SK-N-SH (cell line): ENCODE results near the gene JAKMIP1. TPM values are rescaled to one million over a fixed set of nuclear protein-coding genes. Genes with fewer than 3 reads are reported as not detected.

Source experiments
- CTCF ChIA-PET: fragments of 300-600, 350-600 bp; formaldehyde crosslinking; extraction: SDS; loops from one replicate; lab custom pipeline; 2021; lab: Yijun Ruan, JAX
- POLR2A ChIA-PET: fragments of 350-600 bp; sonication (Branson Sonifier 250); formaldehyde crosslinking; extraction: SDS; loops from one replicate; lab custom pipeline; 2020; ENCODE audit warnings: antibody characterized with exemption, inconsistent platforms; lab: Yijun Ruan, JAX
- DNase-seq: peaks from one replicate; pipeline ENCODE4 v3.0.0; 2012
- H2AFZ ChIP-seq: fragments of 200-600 bp; sonication (generic); 2 replicates; pipeline ENCODE4 v1.8.1; 2016; ENCODE audit warnings: antibody characterized with exemption, mild to moderate bottlenecking, low read depth
- H3F3A ChIP-seq: fragments of 200-600 bp; sonication (generic); replicated peaks from 2 replicates; pipeline ENCODE3; 2016; ENCODE audit warnings: antibody characterized with exemption, mild to moderate bottlenecking; ENCODE audit not compliant: insufficient read depth
- H3K27ac ChIP-seq, 2 experiments: fragments of 200-500 bp in 1 of 2; fragments of 200-600 bp in 1 of 2; sonication (Bioruptor generic) in 1 of 2; sonication (generic), shearing (Covaris generic) in 1 of 2; 2 replicates each; pipeline versions ENCODE4 v1.5.1 to v1.6.1; 2014 to 2016; ENCODE audit warnings: low read depth in 2 of 2, inconsistent platforms in 1 of 2, low read length in 1 of 2, mild to moderate bottlenecking in 1 of 2, mixed read lengths in 1 of 2
- H3K27me3 ChIP-seq: fragments of 200-600 bp; sonication (generic), shearing (Covaris generic); 2 replicates; pipeline ENCODE4 v1.6.1; 2016; ENCODE audit warnings: mixed run types; ENCODE audit not compliant: insufficient read depth
- H3K36me3 ChIP-seq, 2 experiments: fragments of 200-500 bp in 1 of 2; fragments of 200-600 bp in 1 of 2; sonication (Bioruptor generic) in 1 of 2; sonication (generic) in 1 of 2; replicated peaks in 1 of 2; 2 replicates each; pipeline versions ENCODE3 to v1.5.1; 2014 to 2016; ENCODE audit warnings: low read length in 1 of 2, mild to moderate bottlenecking in 1 of 2; ENCODE audit not compliant: insufficient read depth in 2 of 2, control insufficient read depth in 1 of 2
- H3K4me1 ChIP-seq, 2 experiments: fragments of 200-500 bp in 1 of 2; fragments of 200-600 bp in 1 of 2; sonication (Bioruptor generic) in 1 of 2; sonication (generic), shearing (Covaris generic) in 1 of 2; 2 replicates each; pipeline versions ENCODE4 v1.5.1 to v1.6.1; 2014 to 2016; ENCODE audit warnings: low read depth in 1 of 2, low read length in 1 of 2, mixed run types in 1 of 2; ENCODE audit not compliant: insufficient read depth in 2 of 2, control insufficient read depth in 1 of 2
- H3K4me2 ChIP-seq: fragments of 200-600 bp; sonication (generic), shearing (Covaris generic); 2 replicates; pipeline ENCODE4 v1.6.1; 2017; ENCODE audit warnings: mixed run types
- H3K4me3 ChIP-seq, 2 experiments: fragments of 200-500 bp in 1 of 2; fragments of 200-600 bp in 1 of 2; sonication (Bioruptor generic) in 1 of 2; sonication (generic), shearing (Covaris generic) in 1 of 2; 2 replicates each; pipeline versions ENCODE4 v1.5.1 to v1.8.1; 2014 to 2016; ENCODE audit warnings: low read depth in 2 of 2, inconsistent platforms in 1 of 2, low read length in 1 of 2, mild to moderate bottlenecking in 1 of 2, mixed read lengths in 1 of 2, moderate library complexity in 1 of 2
- H3K79me2 ChIP-seq: fragments of 200-600 bp; sonication (generic); 2 replicates; pipeline ENCODE4 v1.8.1; 2017; ENCODE audit warnings: mild to moderate bottlenecking; ENCODE audit not compliant: insufficient read depth
- H3K9ac ChIP-seq: fragments of 200-600 bp; sonication (generic); 2 replicates; pipeline ENCODE4 v1.6.1; 2017; ENCODE audit warnings: mixed run types
- H3K9me2 ChIP-seq: fragments of 200-600 bp; sonication (generic); 2 replicates; pipeline ENCODE4 v1.6.1; 2017; ENCODE audit warnings: mixed run types
- H3K9me3 ChIP-seq: fragments of 200-600 bp; sonication (generic); 2 replicates; pipeline ENCODE4 v1.6.1; 2017; ENCODE audit warnings: mixed run types, mild to moderate bottlenecking, moderate library complexity
- H4K20me1 ChIP-seq: fragments of 200-600 bp; sonication (generic); 2 replicates; pipeline ENCODE4 v1.6.1; 2017; ENCODE audit warnings: mild to moderate bottlenecking, mixed run types; ENCODE audit not compliant: insufficient read depth
- CTCF ChIP-seq: fragments of 200-600 bp; sonication (generic); IDR thresholded peaks from 2 replicates; pipeline ENCODE4 v1.6.1; 2017; ENCODE audit warnings: antibody characterized with exemption, mild to moderate bottlenecking, moderate library complexity
- EP300 ChIP-seq, 2 experiments: IDR thresholded peaks; 2 replicates each; pipeline versions ENCODE4 v1.4.0 to v1.6.1; 2012; ENCODE audit warnings: borderline replicate concordance in 1 of 2, low read depth in 1 of 2, low read length in 1 of 2
- FOXJ3 ChIP-seq: sonication (generic); formaldehyde crosslinking; IDR thresholded peaks from 2 replicates; pipeline ENCODE4 v1.5.1; 2020; ENCODE audit warnings: mild to moderate bottlenecking, missing genetic modification reagents
- GATA2 ChIP-seq: sonication (generic); formaldehyde crosslinking; IDR thresholded peaks from 2 replicates; pipeline ENCODE4 v1.5.0; 2020; ENCODE audit warnings: mild to moderate bottlenecking, missing genetic modification reagents
- JUND ChIP-seq: IDR thresholded peaks from 2 replicates; pipeline ENCODE4 v1.4.0; 2012
- NFIC ChIP-seq: IDR thresholded peaks from 2 replicates; pipeline ENCODE4 v1.4.0; 2012; ENCODE audit warnings: borderline replicate concordance
- NRF1 ChIP-seq: IDR thresholded peaks from 2 replicates; pipeline ENCODE4 v1.6.1; 2012; ENCODE audit warnings: low read depth, mild to moderate bottlenecking, low read length
- POLR2AphosphoS5 ChIP-seq: IDR thresholded peaks from 2 replicates; pipeline ENCODE4 v1.6.1; 2012; ENCODE audit warnings: low read depth, low read length
- RAD21 ChIP-seq: IDR thresholded peaks from 2 replicates; pipeline ENCODE4 v1.6.1; 2012; ENCODE audit warnings: mild to moderate bottlenecking, low read length
- RFX5 ChIP-seq: IDR thresholded peaks from 2 replicates; pipeline ENCODE4 v1.6.1; 2012; ENCODE audit warnings: mild to moderate bottlenecking, improper control_type of control experiment, low read length
- RXRA ChIP-seq: IDR thresholded peaks from 2 replicates; pipeline ENCODE4 v1.4.0; 2012; ENCODE audit warnings: low read depth, mild to moderate bottlenecking, borderline replicate concordance
- TCF12 ChIP-seq: IDR thresholded peaks from 2 replicates; pipeline ENCODE4 v1.4.0; 2012
- USF2 ChIP-seq: fragments of 150-350 bp; IDR thresholded peaks from 2 replicates; pipeline ENCODE4 v1.6.1; 2017; ENCODE audit warnings: antibody characterized with exemption, low read length, low read depth, borderline replicate concordance
- WGBS: methylation state at CpG from one replicate; pipeline ENCODE4 v1.1.6; 2017; ENCODE audit warnings: low lambda C conversion rate; 5-methylcytosine and 5-hydroxymethylcytosine counted together
- polyA plus RNA-seq, 3 experiments: library from polyadenylated mRNA; depleted of rRNA; stranded (reverse); fragments of >200 nt; gene quantifications; 2 replicates each; pipeline ENCODE4 v1.2.3, GENCODE V29; 2012
- TF ChIP-seq, protein P1 (sequence below): IDR thresholded peaks from 2 replicates; pipeline ENCODE4 v1.4.0; 2012; ENCODE audit warnings: low read depth

JAKMIP1 gene
- polyA plus RNA-seq, 1 of the 3 experiments (the other 2 are of a cell fraction) = 0.54 TPM

- Histone ChIP-seq H3K9me2 (no peaks in the 10 kb centered on the region), H3K4me2 (no peak overlapping the region), H3K36me3 (no peaks in the 10 kb centered on the region), H3K4me3 (no peak overlapping the region), H3K9me3 (no peaks in the 10 kb centered on the region), H3K79me2 (no peaks in the 10 kb centered on the region), H3F3A (peaks cover 4% of the 10 kb centered on the region), H3K27ac (no peak overlapping the region), H3K27me3 (no peaks in the 10 kb centered on the region), H2AFZ (no peak overlapping the region), H4K20me1 (no peaks in the 10 kb centered on the region), H3K4me1 (peaks cover 0 to 6% of the 10 kb centered on the region in 2 experiments; a peak in 1 of 4 replicates), H3K9ac (no peak overlapping the region)
- 42% methylated on average over 6 of the region's 6 CpGs for WGBS
- peak; percentile 6 for DNase-seq
- POLR2A ChIA-PET = no interaction called here
- CTCF ChIA-PET = interaction anchor here (1.3 to 2.0 kb wide), 2 partner anchors 11 to 50 kb away, joined by 5 to 8 read pairs; no protein-coding TSS in a partner anchor
- TF ChIP-seq, protein P1, sequence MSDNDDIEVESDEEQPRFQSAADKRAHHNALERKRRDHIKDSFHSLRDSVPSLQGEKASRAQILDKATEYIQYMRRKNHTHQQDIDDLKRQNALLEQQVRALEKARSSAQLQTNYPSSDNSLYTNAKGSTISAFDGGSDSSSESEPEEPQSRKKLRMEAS = no peak
- TF ChIP-seq FOXJ3 (no peak), GATA2 (CRISPR knock-in tag) (no peak), EP300 (IDR thresholded peaks at IDR 0.05; ENCODE audit: borderline replicate concordance in 1 of 2, low read depth in 1 of 2, low read length in 1 of 2) (no peak), NFIC (no peak)
Measured at GRCh38 chr4:6122496-6122895, 77.9 kb downstream of the JAKMIP1 start.

- Histone ChIP-seq H3K27ac (no peak overlapping the region), H3K36me3 (no peaks in the 10 kb centered on the region)
- no peak for TF ChIP-seq USF2
- TF ChIP-seq EP300 (IDR thresholded peaks at IDR 0.05; ENCODE audit: borderline replicate concordance in 1 of 2, low read depth in 1 of 2, low read length in 1 of 2) = no peak
- TF ChIP-seq, protein P1 = no peak
- TF ChIP-seq RXRA = no peak
- no peak for TF ChIP-seq POLR2AphosphoS5
- TF ChIP-seq TCF12 = no peak
- TF ChIP-seq GATA2 (CRISPR knock-in tag) = no peak
- TF ChIP-seq RAD21 = no peak
- no peak for TF ChIP-seq NFIC
- TF ChIP-seq CTCF = no peak
- TF ChIP-seq JUND = no peak
- no peak for TF ChIP-seq NRF1
- no peak for TF ChIP-seq RFX5
- TF ChIP-seq, all 33 proteins: peak for 0
- ChIA-PET POLR2A (no interaction called here), CTCF (interaction anchor here (1.0 to 2.4 kb wide), 3 partner anchors 11 to 124 kb away, joined by 3 to 8 read pairs (median 7); no protein-coding TSS in a partner anchor)
- H4K20me1 ChIP-seq = no peaks in the 10 kb centered on the region
- H3K9ac ChIP-seq = no peak overlapping the region
- WGBS = 60% methylated on average over 12 of the region's 12 CpGs
- H3K9me3 ChIP-seq = no peaks in the 10 kb centered on the region
- H2AFZ ChIP-seq = no peak overlapping the region
- no peak overlapping the region for H3K4me2 ChIP-seq
- H3K9me2 ChIP-seq = no peaks in the 10 kb centered on the region
- H3K27me3 ChIP-seq = no peaks in the 10 kb centered on the region
- H3K4me3 ChIP-seq = no peak overlapping the region
- H3K4me1 ChIP-seq = peaks cover 0 to 8% of the 10 kb centered on the region in 2 experiments; a peak in 1 of 4 replicates
- no peak for DNase-seq
- no peaks in the 10 kb centered on the region for H3K79me2 ChIP-seq
- H3F3A ChIP-seq = peaks cover 4% of the 10 kb centered on the region
Measured at GRCh38 chr4:6121941-6122340, 78.4 kb downstream of the JAKMIP1 start.
